H1 (cell line): ENCODE data around the gene UNC50. TPM values are rescaled to one million over a fixed set of nuclear protein-coding genes. Genes with fewer than 3 reads are reported as not detected.

Experiments
- CTCF ChIA-PET: fragments of 300-600 bp; sonication (Branson Sonifier 250); formaldehyde crosslinking; loops from one replicate; lab custom pipeline; 2021; ENCODE audit not compliant: partially characterized antibody; lab: Charles Lee
- POLR2A ChIA-PET: fragments of 300-600 bp; sonication (Branson Sonifier 250); formaldehyde crosslinking; loops from one replicate; lab custom pipeline; 2021; ENCODE audit warnings: inconsistent platforms; ENCODE audit not compliant: partially characterized antibody; lab: Charles Lee
- DNase-seq, 2 experiments: peaks; one replicate each; pipeline versions ENCODE4 v3.0.0 to v3.0.0-alpha.2; 2010 to 2022; ENCODE audit warnings: low spot score in 2 of 2, low read depth in 1 of 2, mixed read lengths in 1 of 2
- FAIRE-seq: peaks from 2 replicates; lab custom pipeline; 2011; peaks lifted over from hg19 to GRCh38; lab: Jason Lieb, UNC
- H2AFZ ChIP-seq: 2 replicates; pipeline ENCODE4 v1.8.1; 2012; ENCODE audit warnings: low read length, inconsistent platforms
- H2AK5ac ChIP-seq: 2 replicates; pipeline ENCODE4 v1.6.1; 2013; ENCODE audit warnings: low read depth, low read length
- H2BK120ac ChIP-seq: replicated peaks from 2 replicates; pipeline ENCODE3; 2013; ENCODE audit warnings: low read depth, low read length, inconsistent platforms
- H2BK12ac ChIP-seq: 2 replicates; pipeline ENCODE4 v1.6.1; 2013; ENCODE audit warnings: low read depth, low read length
- H2BK15ac ChIP-seq: 2 replicates; pipeline ENCODE4 v1.6.1; 2013; ENCODE audit warnings: low read length
- H2BK20ac ChIP-seq: 2 replicates; pipeline ENCODE4 v1.6.1; 2013; ENCODE audit warnings: low read length
- H2BK5ac ChIP-seq: 2 replicates; pipeline ENCODE4 v1.6.1; 2013; ENCODE audit warnings: low read depth, low read length
- H3K14ac ChIP-seq: 2 replicates; pipeline ENCODE4 v1.6.1; 2013; ENCODE audit warnings: inconsistent platforms; ENCODE audit not compliant: insufficient read length
- H3K18ac ChIP-seq: 2 replicates; pipeline ENCODE4 v1.6.1; 2013; ENCODE audit warnings: low read length; ENCODE audit errors: extremely low read depth
- H3K23ac ChIP-seq: 2 replicates; pipeline ENCODE4 v1.6.1; 2013; ENCODE audit warnings: inconsistent platforms; ENCODE audit not compliant: insufficient read length
- H3K23me2 ChIP-seq: 2 replicates; pipeline ENCODE4 v1.6.1; 2013; ENCODE audit warnings: low read depth, low read length
- H3K27ac ChIP-seq: 2 replicates; pipeline ENCODE4 v1.6.1; 2011; ENCODE audit warnings: low read depth, low read length, inconsistent platforms
- H3K27me3 ChIP-seq, 4 experiments: replicated peaks in 1 of 4; 1 replicate in 1 of 4; 2 replicates in 3 of 4; pipeline versions ENCODE4 v1.6.1 to v1.8.1; 2011 to 2013; ENCODE audit warnings: low read length in 3 of 4, mild to moderate bottlenecking in 3 of 4, inconsistent platforms in 2 of 4, mixed read lengths in 2 of 4, moderate library complexity in 1 of 4; ENCODE audit not compliant: control insufficient read depth in 3 of 4, insufficient read depth in 3 of 4; ENCODE audit errors: extremely low read depth in 1 of 4
- H3K36me3 ChIP-seq, 4 experiments: 2 replicates each; pipeline versions ENCODE4 v1.6.1 to v1.8.1; 2011 to 2013; ENCODE audit warnings: mild to moderate bottlenecking in 4 of 4, low read length in 3 of 4, moderate library complexity in 2 of 4, control low read depth in 1 of 4, inconsistent platforms in 1 of 4; ENCODE audit not compliant: insufficient read depth in 4 of 4, control insufficient read depth in 2 of 4
- H3K4ac ChIP-seq: replicated peaks from 2 replicates; pipeline ENCODE3; 2013; ENCODE audit warnings: low read length, low read depth, mixed read lengths, inconsistent platforms; ENCODE audit not compliant: insufficient read length
- H3K4me1 ChIP-seq, 4 experiments: replicated peaks in 1 of 4; 1 replicate in 1 of 4; 2 replicates in 3 of 4; pipeline versions ENCODE4 v1.6.1 to v1.8.1; 2011 to 2013; ENCODE audit warnings: low read length in 3 of 4, inconsistent platforms in 2 of 4, mixed read lengths in 1 of 4; ENCODE audit not compliant: insufficient read depth in 4 of 4, control insufficient read depth in 3 of 4
- H3K4me2 ChIP-seq, 2 experiments: 2 replicates each; pipeline versions ENCODE4 v1.6.1 to v1.8.1; 2011 to 2013; ENCODE audit warnings: low read depth in 2 of 2, low read length in 2 of 2, control low read depth in 1 of 2, inconsistent platforms in 1 of 2, mild to moderate bottlenecking in 1 of 2; ENCODE audit not compliant: insufficient read depth in 1 of 2
- H3K4me3 ChIP-seq, 4 experiments: fragments of 200-600, 300-600 bp in 1 of 4; sonication (generic), shearing (Covaris generic), sonication (Bioruptor Twin) in 1 of 4; 2 replicates each; pipeline versions ENCODE4 v1.5.1 to v1.8.1; 2011 to 2016; ENCODE audit warnings: low read length in 4 of 4, low read depth in 3 of 4, control low read depth in 2 of 4, inconsistent platforms in 2 of 4, mild to moderate bottlenecking in 2 of 4, mixed read lengths in 1 of 4, moderate library complexity in 1 of 4; ENCODE audit not compliant: insufficient read depth in 2 of 4; ENCODE audit errors: extremely low read depth in 1 of 4
- H3K56ac ChIP-seq: replicated peaks from 2 replicates; pipeline ENCODE3; 2013; ENCODE audit warnings: low read depth, mild to moderate bottlenecking, mixed read lengths, low read length, inconsistent platforms; ENCODE audit not compliant: insufficient read length
- H3K79me1 ChIP-seq: 2 replicates; pipeline ENCODE4 v1.6.1; 2013; ENCODE audit warnings: low read depth, low read length, control low read depth
- H3K79me2 ChIP-seq, 2 experiments: 2 replicates each; pipeline versions ENCODE4 v1.6.1 to v1.8.1; 2012 to 2013; ENCODE audit warnings: low read length in 2 of 2, mild to moderate bottlenecking in 2 of 2, inconsistent platforms in 1 of 2; ENCODE audit not compliant: insufficient read depth in 2 of 2, control insufficient read depth in 1 of 2
- H3K9ac ChIP-seq, 4 experiments: replicated peaks in 1 of 4; 1 replicate in 1 of 4; 2 replicates in 3 of 4; pipeline versions ENCODE4 v1.6.1 to v1.8.1; 2011 to 2013; ENCODE audit warnings: low read depth in 3 of 4, low read length in 3 of 4, control low read depth in 2 of 4, mild to moderate bottlenecking in 2 of 4, moderate library complexity in 2 of 4, inconsistent platforms in 1 of 4; ENCODE audit errors: extremely low read depth in 1 of 4
- H3K9me3 ChIP-seq, 2 experiments: 2 replicates each; pipeline versions ENCODE4 v1.6.1 to v1.8.1; 2012 to 2013; ENCODE audit warnings: mild to moderate bottlenecking in 2 of 2, moderate library complexity in 2 of 2, control low read depth in 1 of 2, inconsistent platforms in 1 of 2, low read depth in 1 of 2, low read length in 1 of 2, mixed read lengths in 1 of 2; ENCODE audit not compliant: insufficient read depth in 2 of 2
- H4K20me1 ChIP-seq, 2 experiments: replicated peaks in 1 of 2; 2 replicates each; pipeline versions ENCODE3 to v1.8.1; 2011 to 2013; ENCODE audit warnings: inconsistent platforms in 2 of 2, low read length in 2 of 2, mild to moderate bottlenecking in 1 of 2; ENCODE audit not compliant: insufficient read depth in 2 of 2, control insufficient read depth in 1 of 2
- H4K5ac ChIP-seq: 2 replicates; pipeline ENCODE4 v1.6.1; 2013; ENCODE audit warnings: low read length, low read depth, mixed read lengths, inconsistent platforms; ENCODE audit not compliant: insufficient read length
- H4K8ac ChIP-seq: 2 replicates; pipeline ENCODE4 v1.8.0; 2013; ENCODE audit warnings: mild to moderate bottlenecking, moderate library complexity, low read length, inconsistent platforms; ENCODE audit not compliant: insufficient read depth; ENCODE audit errors: extremely low read depth
- H4K91ac ChIP-seq: replicated peaks from 2 replicates; pipeline ENCODE3; 2013; ENCODE audit warnings: low read length, mixed read lengths, inconsistent platforms; ENCODE audit not compliant: insufficient read length
- SIX5 ChIP-seq: IDR thresholded peaks from 2 replicates; pipeline ENCODE4 v1.6.1; 2011; ENCODE audit warnings: mild to moderate bottlenecking, low read depth, low read length
- WGBS, 2 experiments: shearing (Covaris generic) in 1 of 2; methylation state at CpG; one replicate each; pipeline versions ENCODE4 v1.1.6 to v1.1.7; 2013 to 2015; ENCODE audit warnings: low lambda C conversion rate in 2 of 2, mixed read lengths in 2 of 2, inconsistent platforms in 1 of 2, low coverage in 1 of 2, missing lambda C conversion rate in 1 of 2; ENCODE audit not compliant: insufficient replicate concordance in 2 of 2, insufficient coverage in 1 of 2, insufficient read length in 1 of 2; ENCODE audit errors: extremely low coverage in 1 of 2, missing lambda C conversion rate in 1 of 2; 5-methylcytosine and 5-hydroxymethylcytosine counted together
- polyA plus RNA-seq, 7 experiments: library from polyadenylated mRNA; depleted of rRNA in 3 of 7; stranded (reverse) in 5 of 7; unstranded in 2 of 7; fragments of >200 nt in 5 of 7; fragments of 200-250 nt in 2 of 7; gene quantifications; 1 replicate in 5 of 7; 2 replicates in 1 of 7; 4 replicates in 1 of 7; pipeline versions ENCODE4 v1.2.1 to v1.2.3, GENCODE V29; 2011 to 2013; ENCODE audit warnings: missing spikeins in 2 of 7, mixed read lengths in 2 of 7
- total RNA-seq: library from RNA; stranded (reverse); fragmentation: NEBNext Ultra II Directional; extraction: Animal tissue kit (Norgen Biotek cat#: 25700); gene quantifications from 2 replicates; pipeline ENCODE4 v1.2.1, GENCODE V29; 2021
- TF ChIP-seq, protein P1 (sequence below): IDR thresholded peaks from 2 replicates; pipeline ENCODE4 v1.6.1; 2011; ENCODE audit warnings: low read length, improper control_type of control experiment

The UNC50 gene
- total and polyA plus RNA-seq, 2 of the 8 experiments (the other 6 are each of a cell fraction or from before 2014, with no cell fraction given) = 33.4 to 58.5 TPM

DNA sequence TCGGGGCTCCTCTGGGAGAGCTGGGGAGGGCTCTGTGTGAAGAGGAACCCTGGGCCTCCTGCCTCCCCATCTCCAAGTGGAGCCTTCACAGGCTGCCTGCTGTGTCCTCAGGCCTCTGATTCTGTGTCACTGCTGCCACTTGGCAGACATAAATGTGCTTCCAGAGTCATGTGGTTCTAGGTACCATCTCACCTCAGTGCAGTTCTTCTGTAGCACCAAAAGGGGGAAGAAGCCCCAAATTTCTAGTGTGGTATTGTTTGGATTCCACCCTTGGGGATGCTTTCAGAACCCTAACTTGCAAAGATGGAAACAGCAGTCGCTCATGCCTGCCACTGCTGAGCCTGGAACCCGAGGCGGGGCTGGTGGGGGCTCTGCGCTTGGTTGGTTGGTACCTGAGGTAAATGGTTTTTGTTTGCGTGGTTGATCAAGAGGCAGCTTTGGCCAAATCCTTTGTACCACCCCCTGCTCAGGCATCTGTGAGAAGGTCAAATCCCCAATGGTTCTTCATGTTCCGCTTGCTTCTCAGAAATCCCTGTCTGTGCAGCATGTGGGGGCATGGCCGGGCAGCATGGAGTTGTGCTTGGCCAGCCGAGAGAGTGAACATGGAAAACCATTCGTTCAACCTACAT lies 27.6 kb upstream of the UNC50 start:
- no peaks in the 10 kb centered on the region for H3K79me2 ChIP-seq
- no peak overlapping the region for H2BK20ac ChIP-seq
- no peak overlapping the region for H4K91ac ChIP-seq
- H3K4me2 ChIP-seq = no peak overlapping the region
- no peak overlapping the region for H3K9ac ChIP-seq
- CTCF ChIA-PET = interaction anchor here (0.7 to 1.7 kb wide), 7 partner anchors 9 to 44 kb away, joined by 3 to 7 read pairs (median 3); no protein-coding TSS in a partner anchor
- no peak overlapping the region for H3K4me3 ChIP-seq
- no peak overlapping the region; the same call in 1 of the 2 replicates for H4K8ac ChIP-seq
- DNase-seq (no peak), FAIRE-seq (no peak)
- H2BK15ac ChIP-seq = no peak overlapping the region
- POLR2A ChIA-PET = no interaction called here
- no peaks in the 10 kb centered on the region for H3K23me2 ChIP-seq
- WGBS, 2 experiments = 92% methylated on average over 10 of the region's 10 CpGs; no CpG with 5 or more reads in 1 of the 2 experiments
- no peaks in the 10 kb centered on the region for H3K79me1 ChIP-seq
- H3K4ac ChIP-seq = no peak overlapping the region
- no peak overlapping the region for H3K23ac ChIP-seq
- no peak overlapping the region for H3K18ac ChIP-seq
- H3K9me3 ChIP-seq = no peaks in the 10 kb centered on the region
- H3K27ac ChIP-seq = no peak overlapping the region
- peaks cover 0 to 2% of the 10 kb centered on the region in 2 experiments for H4K20me1 ChIP-seq
- no peaks in the 10 kb centered on the region for H3K4me1 ChIP-seq
- H4K5ac ChIP-seq = no peak overlapping the region
- TF ChIP-seq SIX5 = no peak
- TF ChIP-seq, protein P1, sequence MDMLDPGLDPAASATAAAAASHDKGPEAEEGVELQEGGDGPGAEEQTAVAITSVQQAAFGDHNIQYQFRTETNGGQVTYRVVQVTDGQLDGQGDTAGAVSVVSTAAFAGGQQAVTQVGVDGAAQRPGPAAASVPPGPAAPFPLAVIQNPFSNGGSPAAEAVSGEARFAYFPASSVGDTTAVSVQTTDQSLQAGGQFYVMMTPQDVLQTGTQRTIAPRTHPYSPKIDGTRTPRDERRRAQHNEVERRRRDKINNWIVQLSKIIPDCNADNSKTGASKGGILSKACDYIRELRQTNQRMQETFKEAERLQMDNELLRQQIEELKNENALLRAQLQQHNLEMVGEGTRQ = no peak
- peaks cover 0 to 18% (median 10%) of the 10 kb centered on the region in 4 experiments for H3K36me3 ChIP-seq
- H2AFZ ChIP-seq = no peak overlapping the region
- H3K14ac ChIP-seq = no peak overlapping the region
- no peak overlapping the region for H2BK5ac ChIP-seq
- H3K27me3 ChIP-seq = no peaks in the 10 kb centered on the region
- H2AK5ac ChIP-seq = no peak overlapping the region
- H2BK12ac ChIP-seq = no peak overlapping the region
- H3K56ac ChIP-seq = no peak overlapping the region
- H2BK120ac ChIP-seq = no peak overlapping the region
